ENCODE measurements around the gene GNL2.

GRCh38 chr1:37612186-37612585 is 16.4 kb upstream of the GNL2 start:
- TF ChIP-seq EP300 (IDR thresholded peaks at IDR 0.05; ENCODE audit: borderline replicate concordance in 1 of 2, control insufficient read depth in 1 of 2, low read depth in 2 of 2, low read length in 2 of 2) (no peak), KLF5 (IDR thresholded peaks at IDR 0.05; ENCODE audit: partially characterized antibody) (no peak), CTCF (IDR thresholded peaks at IDR 0.05 in 2 of 3, conservative IDR thresholded peaks at IDR 0.05 in 1 of 3; ENCODE audit: control insufficient read depth in 2 of 3, extremely low read depth in 1 of 3, insufficient read depth in 1 of 3, low read depth in 3 of 3, low read length in 3 of 3) (no peak), POLR2AphosphoS5 (IDR thresholded peaks at IDR 0.05; ENCODE audit: low read length) (no peak), SREBF2 (IDR thresholded peaks at IDR 0.05; ENCODE audit: low read length) (no peak), YY1 (IDR thresholded peaks at IDR 0.05; ENCODE audit: low read depth, low read length) (no peak), FOXM1 (IDR thresholded peaks at IDR 0.05; ENCODE audit: low read depth, low read length) (no peak), RCOR1 (conservative IDR thresholded peaks at IDR 0.05; ENCODE audit: low read depth, low read length) (no peak), E2F4 (IDR thresholded peaks at IDR 0.05; ENCODE audit: low read depth, low read length) (no peak)
- TF ChIP-seq, protein P1, sequence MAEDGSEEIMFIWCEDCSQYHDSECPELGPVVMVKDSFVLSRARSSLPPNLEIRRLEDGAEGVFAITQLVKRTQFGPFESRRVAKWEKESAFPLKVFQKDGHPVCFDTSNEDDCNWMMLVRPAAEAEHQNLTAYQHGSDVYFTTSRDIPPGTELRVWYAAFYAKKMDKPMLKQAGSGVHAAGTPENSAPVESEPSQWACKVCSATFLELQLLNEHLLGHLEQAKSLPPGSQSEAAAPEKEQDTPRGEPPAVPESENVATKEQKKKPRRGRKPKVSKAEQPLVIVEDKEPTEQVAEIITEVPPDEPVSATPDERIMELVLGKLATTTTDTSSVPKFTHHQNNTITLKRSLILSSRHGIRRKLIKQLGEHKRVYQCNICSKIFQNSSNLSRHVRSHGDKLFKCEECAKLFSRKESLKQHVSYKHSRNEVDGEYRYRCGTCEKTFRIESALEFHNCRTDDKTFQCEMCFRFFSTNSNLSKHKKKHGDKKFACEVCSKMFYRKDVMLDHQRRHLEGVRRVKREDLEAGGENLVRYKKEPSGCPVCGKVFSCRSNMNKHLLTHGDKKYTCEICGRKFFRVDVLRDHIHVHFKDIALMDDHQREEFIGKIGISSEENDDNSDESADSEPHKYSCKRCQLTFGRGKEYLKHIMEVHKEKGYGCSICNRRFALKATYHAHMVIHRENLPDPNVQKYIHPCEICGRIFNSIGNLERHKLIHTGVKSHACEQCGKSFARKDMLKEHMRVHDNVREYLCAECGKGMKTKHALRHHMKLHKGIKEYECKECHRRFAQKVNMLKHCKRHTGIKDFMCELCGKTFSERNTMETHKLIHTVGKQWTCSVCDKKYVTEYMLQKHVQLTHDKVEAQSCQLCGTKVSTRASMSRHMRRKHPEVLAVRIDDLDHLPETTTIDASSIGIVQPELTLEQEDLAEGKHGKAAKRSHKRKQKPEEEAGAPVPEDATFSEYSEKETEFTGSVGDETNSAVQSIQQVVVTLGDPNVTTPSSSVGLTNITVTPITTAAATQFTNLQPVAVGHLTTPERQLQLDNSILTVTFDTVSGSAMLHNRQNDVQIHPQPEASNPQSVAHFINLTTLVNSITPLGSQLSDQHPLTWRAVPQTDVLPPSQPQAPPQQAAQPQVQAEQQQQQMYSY (CRISPR knock-in tag; IDR thresholded peaks at IDR 0.05) = no peak
- TF ChIP-seq, protein P2, sequence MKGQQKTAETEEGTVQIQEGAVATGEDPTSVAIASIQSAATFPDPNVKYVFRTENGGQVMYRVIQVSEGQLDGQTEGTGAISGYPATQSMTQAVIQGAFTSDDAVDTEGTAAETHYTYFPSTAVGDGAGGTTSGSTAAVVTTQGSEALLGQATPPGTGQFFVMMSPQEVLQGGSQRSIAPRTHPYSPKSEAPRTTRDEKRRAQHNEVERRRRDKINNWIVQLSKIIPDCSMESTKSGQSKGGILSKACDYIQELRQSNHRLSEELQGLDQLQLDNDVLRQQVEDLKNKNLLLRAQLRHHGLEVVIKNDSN (IDR thresholded peaks at IDR 0.05; ENCODE audit: borderline replicate concordance, extremely low read length, insufficient read depth, low read depth, low read length) = no peak
- TF ChIP-seq, protein P3, sequence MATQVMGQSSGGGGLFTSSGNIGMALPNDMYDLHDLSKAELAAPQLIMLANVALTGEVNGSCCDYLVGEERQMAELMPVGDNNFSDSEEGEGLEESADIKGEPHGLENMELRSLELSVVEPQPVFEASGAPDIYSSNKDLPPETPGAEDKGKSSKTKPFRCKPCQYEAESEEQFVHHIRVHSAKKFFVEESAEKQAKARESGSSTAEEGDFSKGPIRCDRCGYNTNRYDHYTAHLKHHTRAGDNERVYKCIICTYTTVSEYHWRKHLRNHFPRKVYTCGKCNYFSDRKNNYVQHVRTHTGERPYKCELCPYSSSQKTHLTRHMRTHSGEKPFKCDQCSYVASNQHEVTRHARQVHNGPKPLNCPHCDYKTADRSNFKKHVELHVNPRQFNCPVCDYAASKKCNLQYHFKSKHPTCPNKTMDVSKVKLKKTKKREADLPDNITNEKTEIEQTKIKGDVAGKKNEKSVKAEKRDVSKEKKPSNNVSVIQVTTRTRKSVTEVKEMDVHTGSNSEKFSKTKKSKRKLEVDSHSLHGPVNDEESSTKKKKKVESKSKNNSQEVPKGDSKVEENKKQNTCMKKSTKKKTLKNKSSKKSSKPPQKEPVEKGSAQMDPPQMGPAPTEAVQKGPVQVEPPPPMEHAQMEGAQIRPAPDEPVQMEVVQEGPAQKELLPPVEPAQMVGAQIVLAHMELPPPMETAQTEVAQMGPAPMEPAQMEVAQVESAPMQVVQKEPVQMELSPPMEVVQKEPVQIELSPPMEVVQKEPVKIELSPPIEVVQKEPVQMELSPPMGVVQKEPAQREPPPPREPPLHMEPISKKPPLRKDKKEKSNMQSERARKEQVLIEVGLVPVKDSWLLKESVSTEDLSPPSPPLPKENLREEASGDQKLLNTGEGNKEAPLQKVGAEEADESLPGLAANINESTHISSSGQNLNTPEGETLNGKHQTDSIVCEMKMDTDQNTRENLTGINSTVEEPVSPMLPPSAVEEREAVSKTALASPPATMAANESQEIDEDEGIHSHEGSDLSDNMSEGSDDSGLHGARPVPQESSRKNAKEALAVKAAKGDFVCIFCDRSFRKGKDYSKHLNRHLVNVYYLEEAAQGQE (IDR thresholded peaks at IDR 0.05; ENCODE audit: low read depth, low read length) = no peak
- TF ChIP-seq, protein P4, sequence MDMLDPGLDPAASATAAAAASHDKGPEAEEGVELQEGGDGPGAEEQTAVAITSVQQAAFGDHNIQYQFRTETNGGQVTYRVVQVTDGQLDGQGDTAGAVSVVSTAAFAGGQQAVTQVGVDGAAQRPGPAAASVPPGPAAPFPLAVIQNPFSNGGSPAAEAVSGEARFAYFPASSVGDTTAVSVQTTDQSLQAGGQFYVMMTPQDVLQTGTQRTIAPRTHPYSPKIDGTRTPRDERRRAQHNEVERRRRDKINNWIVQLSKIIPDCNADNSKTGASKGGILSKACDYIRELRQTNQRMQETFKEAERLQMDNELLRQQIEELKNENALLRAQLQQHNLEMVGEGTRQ (IDR thresholded peaks at IDR 0.05; ENCODE audit: borderline replicate concordance, low read depth, low read length) = no peak
